K562 (cell line): ENCODE results near the gene AMOTL1. TPM values are rescaled to one million over a fixed set of nuclear protein-coding genes. Genes with fewer than 3 reads are reported as not detected.

Experiments
- ATAC-seq: fragments of 200-7000 bp; cut with Tn5 transposase; 3 replicates; pipeline ENCODE4 v1.9.1; 2020; ENCODE audit warnings: moderate library complexity
- BruUV-seq: library from RNA; stranded (reverse); fragments of 400-500 nt; replicated peaks from 2 replicates; lab custom pipeline; 2021; lab: Mats Ljungman, UMichigan
- CTCF ChIA-PET: fragments of 300-600 bp; formaldehyde crosslinking; extraction: SDS; loops from one replicate; lab custom pipeline; 2021; ENCODE audit warnings: low intra/inter-chr PET ratio; lab: Yijun Ruan, JAX
- POLR2A ChIA-PET: fragments of 300-600, 350-650 bp; sonication (Branson Sonifier 250); formaldehyde crosslinking; extraction: SDS; loops from one replicate; lab custom pipeline; 2021; ENCODE audit warnings: antibody characterized with exemption, inconsistent platforms; lab: Yijun Ruan, JAX
- DNase-seq, 4 experiments: peaks; one replicate each; pipeline versions ENCODE4 v3.0.0 to v3.0.0-alpha.2; 2011 to 2018; ENCODE audit warnings: low spot score in 3 of 4, mixed read lengths in 3 of 4; ENCODE audit errors: extremely low read depth in 1 of 4
- FAIRE-seq: peaks from 2 replicates; lab custom pipeline; 2011; peaks lifted over from hg19 to GRCh38; lab: Jason Lieb, UNC
- H2AFZ ChIP-seq: 2 replicates; pipeline ENCODE4 v1.6.0; 2011; ENCODE audit warnings: low read depth, low read length, control low read depth, inconsistent platforms
- H3K27ac ChIP-seq: fragments of 200-600 bp; 3 replicates; pipeline ENCODE4 v1.8.0; 2011; ENCODE audit warnings: low read depth, mild to moderate bottlenecking, control low read depth, inconsistent platforms, low read length, moderate library complexity, mixed read lengths; ENCODE audit errors: extremely low read depth
- H3K27me3 ChIP-seq, 2 experiments: fragments of 300-600 bp in 1 of 2; 2 replicates in 1 of 2; 3 replicates in 1 of 2; pipeline versions ENCODE4 v1.6.0 to v1.8.0; 2011; ENCODE audit warnings: inconsistent platforms in 2 of 2, low read length in 2 of 2, mild to moderate bottlenecking in 1 of 2, mixed read lengths in 1 of 2, moderate library complexity in 1 of 2; ENCODE audit not compliant: control insufficient read depth in 2 of 2, insufficient read depth in 2 of 2
- H3K36me3 ChIP-seq: fragments of 300-600 bp; 3 replicates; pipeline ENCODE4 v1.8.0; 2011; ENCODE audit warnings: mild to moderate bottlenecking, low read length, inconsistent platforms; ENCODE audit not compliant: control insufficient read depth, insufficient read depth
- H3K4me1 ChIP-seq, 2 experiments: fragments of 200-600 bp in 1 of 2; replicated peaks in 1 of 2; 2 replicates in 1 of 2; 3 replicates in 1 of 2; pipeline versions ENCODE4 v1.5.1 to v1.8.0; 2011; ENCODE audit warnings: inconsistent platforms in 2 of 2, low read length in 2 of 2, mild to moderate bottlenecking in 1 of 2, mixed read lengths in 1 of 2, moderate library complexity in 1 of 2; ENCODE audit not compliant: control insufficient read depth in 2 of 2, insufficient read depth in 2 of 2
- H3K4me2 ChIP-seq: 2 replicates; pipeline ENCODE4 v1.6.1; 2011; ENCODE audit warnings: low read length, control low read depth, inconsistent platforms, mixed read lengths; ENCODE audit not compliant: insufficient read depth
- H3K4me3 ChIP-seq: fragments of 200-600 bp; sonication (generic), shearing (Covaris generic); 2 replicates; pipeline ENCODE4 v1.5.1; 2016; ENCODE audit warnings: control low read depth, inconsistent platforms
- H3K79me2 ChIP-seq: fragments of 200-600 bp; 3 replicates; pipeline ENCODE4 v1.8.0; 2011; ENCODE audit warnings: low read length, inconsistent platforms; ENCODE audit not compliant: control insufficient read depth, insufficient read depth
- H3K9ac ChIP-seq, 2 experiments: 2 replicates each; pipeline versions ENCODE4 v1.6.0 to v1.6.1; 2011; ENCODE audit warnings: low read depth in 2 of 2, low read length in 2 of 2, control low read depth in 1 of 2, inconsistent platforms in 1 of 2, mild to moderate bottlenecking in 1 of 2, mixed read lengths in 1 of 2; ENCODE audit not compliant: insufficient read depth in 1 of 2
- H3K9me1 ChIP-seq: one replicate; pipeline ENCODE4 v1.6.0; 2011; ENCODE audit warnings: inconsistent platforms, mild to moderate bottlenecking, low read length, moderate library complexity; ENCODE audit not compliant: control insufficient read depth, insufficient read depth
- H3K9me3 ChIP-seq: replicated peaks from 2 replicates; pipeline ENCODE4 v1.5.1; 2011; ENCODE audit warnings: low read depth, low read length, inconsistent platforms; ENCODE audit not compliant: control insufficient read depth, insufficient read depth
- H4K20me1 ChIP-seq: replicated peaks from 2 replicates; pipeline ENCODE4 v1.6.1; 2011; ENCODE audit warnings: low read length, inconsistent platforms, mixed read lengths; ENCODE audit not compliant: control insufficient read depth, insufficient read depth
- BDP1 ChIP-seq: IDR thresholded peaks from 3 replicates; pipeline ENCODE4 v1.6.1; 2011; ENCODE audit not compliant: insufficient read length, insufficient read depth
- COPS2 ChIP-seq: fragments of 450-650 bp; conservative IDR thresholded peaks from 2 replicates; pipeline ENCODE4 v1.6.1; 2016; ENCODE audit warnings: mild to moderate bottlenecking, moderate library complexity
- EP300 ChIP-seq: IDR thresholded peaks from 2 replicates; pipeline ENCODE4 v1.6.1; 2012; ENCODE audit warnings: low read length, improper control_type of control experiment
- FOXK1 ChIP-seq: sonication (generic); formaldehyde crosslinking; IDR thresholded peaks from 2 replicates; pipeline ENCODE4 v1.8.0; 2022; ENCODE audit warnings: missing genetic modification reagents, mild to moderate bottlenecking, borderline replicate concordance
- ILF3 ChIP-seq: fragments of 450-650 bp; IDR thresholded peaks from 2 replicates; pipeline ENCODE4 v1.6.1; 2018; ENCODE audit warnings: antibody characterized with exemption, mild to moderate bottlenecking, moderate library complexity, borderline replicate concordance
- KAT8 ChIP-seq: fragments of 450-650 bp; IDR thresholded peaks from 2 replicates; pipeline ENCODE4 v1.6.1; 2016; ENCODE audit warnings: low read depth, mild to moderate bottlenecking
- RBM14 ChIP-seq: fragments of 200-400 bp; formaldehyde crosslinking; IDR thresholded peaks from 2 replicates; pipeline ENCODE4 v1.6.1; 2018; ENCODE audit warnings: low read depth, mild to moderate bottlenecking, low read length, moderate library complexity, borderline replicate concordance; ENCODE audit not compliant: insufficient read depth
- SMARCB1 ChIP-seq: IDR thresholded peaks from 2 replicates; pipeline ENCODE4 v1.6.1; 2011; ENCODE audit warnings: improper control_type of control experiment, low read depth; ENCODE audit not compliant: insufficient read length
- STAT6 ChIP-seq: sonication (generic); formaldehyde crosslinking; IDR thresholded peaks from 2 replicates; pipeline ENCODE4 v1.8.1; 2023; ENCODE audit warnings: mild to moderate bottlenecking, missing genetic modification reagents
- ZNF134 ChIP-seq: fragments of 250-450 bp; sonication (Bioruptor Pico); conservative IDR thresholded peaks from 2 replicates; pipeline ENCODE4 v1.4.0; 2020
- ZNF197 ChIP-seq: fragments of 200-800 bp; sonication (Bioruptor generic); IDR thresholded peaks from 2 replicates; pipeline ENCODE4 v1.6.1; 2016; ENCODE audit warnings: low read depth, missing genetic modification characterization, missing compliant biosample characterization
- WGBS: fragments of 100-300 bp; shearing (Covaris generic); methylation state at CpG from one replicate; pipeline ENCODE4 v1.1.6; 2016; ENCODE audit warnings: low coverage, mixed read lengths; ENCODE audit not compliant: insufficient coverage; ENCODE audit errors: missing lambda C conversion rate; 5-methylcytosine and 5-hydroxymethylcytosine counted together
- in situ Hi-C: fragments of 300-500 bp; cut with MboI; formaldehyde crosslinking; loops from 4 replicates; pipeline ENCODE4 v1.15.0; 2018; ENCODE audit warnings: inconsistent platforms, mixed read lengths
- intact Hi-C: fragments of 100-400 bp; cut with micrococcal nuclease; formaldehyde crosslinking; loops from 2 replicates; pipeline ENCODE4 v1.14.2; 2022
- polyA plus RNA-seq, 8 experiments: library from polyadenylated mRNA; depleted of rRNA in 4 of 8; stranded (reverse) in 5 of 8; unstranded in 3 of 8; fragments of >200 nt; fragmentation: Nextera tagmentation in 2 of 8; fragmentation: Illumina TruSeq in 1 of 8; extraction: Ambion mirVana in 2 of 8; extraction: Trizol in 1 of 8; gene quantifications; 2 replicates each; pipeline versions ENCODE4 v1.2.1 to v1.2.3, GENCODE V29; 2011 to 2014; ENCODE audit warnings: inconsistent platforms in 1 of 8, missing spikeins in 1 of 8
- total RNA-seq, 7 experiments: library from RNA; depleted of rRNA in 6 of 7; stranded (reverse); fragments of >200 nt in 6 of 7; fragmentation: Illumina TruSeq in 2 of 7; extraction: Trizol in 2 of 7; gene quantifications; 2 replicates each; pipeline versions ENCODE4 v1.2.1 to v1.2.3, GENCODE V29; 2011 to 2021; ENCODE audit warnings: low replicate concordance in 1 of 7

Gene AMOTL1
- total and polyA plus RNA-seq, 9 of the 15 experiments (the other 6 are each of a cell fraction or from before 2014, with no cell fraction given), result 4.0 to 35.4 (median 14.0) TPM

DNA sequence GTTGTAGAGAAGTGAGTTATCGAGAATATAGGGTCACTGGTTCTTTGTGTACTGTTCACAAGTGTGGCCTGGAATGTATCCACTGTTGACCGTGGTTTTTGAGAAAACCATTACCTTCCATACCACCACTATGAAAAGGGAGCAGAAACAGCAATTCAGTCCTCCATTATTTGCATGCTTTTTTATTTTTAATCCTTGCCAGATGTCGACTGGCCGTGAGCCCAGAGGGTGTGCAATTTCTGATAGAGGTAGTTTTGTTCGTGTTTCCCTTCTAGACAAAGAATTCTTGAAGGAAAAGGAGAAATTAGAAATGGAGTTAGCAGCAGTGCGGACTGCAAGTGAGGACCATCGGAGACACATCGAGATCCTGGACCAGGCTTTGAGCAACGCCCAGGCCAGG, 81.7 kb downstream of the AMOTL1 start:
- Histone ChIP-seq H2AFZ (no peak overlapping the region), H3K36me3 (peaks cover 32% of the 10 kb centered on the region; the same call in 2 of the 3 replicates), H3K4me2 (no peak overlapping the region), H3K4me1 (no peaks in the 10 kb centered on the region), H3K27ac (no peak overlapping the region), H3K9me3 (no peaks in the 10 kb centered on the region), H3K9me1 (no peaks in the 10 kb centered on the region), H3K4me3 (no peak overlapping the region), H3K27me3 (no peaks in the 10 kb centered on the region), H3K9ac (no peak overlapping the region), H3K79me2 (no peaks in the 10 kb centered on the region), H4K20me1 (no peaks in the 10 kb centered on the region)
- 46% methylated on average over 9 of the region's 9 CpGs for WGBS
- intact Hi-C loops (no loop called here), in situ Hi-C loops (no loop called here)
- FAIRE-seq, result no peak
- BruUV-seq, result no TSS peak
- no peak for ATAC-seq
- DNase-seq, result no peak
- POLR2A ChIA-PET, result no interaction called here
- CTCF ChIA-PET, result no interaction called here
- TF ChIP-seq ILF3 (no peak), RBM14 (no peak), SMARCB1 (no peak), FOXK1 (CRISPR knock-in tag) (no peak), ZNF197 (CRISPR knock-in tag) (no peak), ZNF134 (no peak), STAT6 (CRISPR knock-in tag) (no peak), KAT8 (no peak), COPS2 (no peak), EP300 (no peak), BDP1 (no peak)
